GM12872 (cell line): ENCODE data around the gene EPC2.

ENCODE experiments used
- CTCF ChIP-seq: IDR thresholded peaks from 3 replicates; pipeline ENCODE4 v1.5.1; 2011; ENCODE audit warnings: low read depth, mild to moderate bottlenecking, low read length, moderate library complexity; ENCODE audit not compliant: insufficient read depth

The EPC2 gene

GRCh38 chr2:148643998-148644882, at the start of gene EPC2:
Gene EPC2, plus strand, starts transcription at chr2:148644751. Its CDS starts 267 bp downstream, at chr2:148645018.
- no peak for TF ChIP-seq CTCF

GRCh38 chr2:148596018-148596417, 48.5 kb upstream of the EPC2 start:
- TF ChIP-seq CTCF = no peak

- TF ChIP-seq CTCF = no peak
Measured at GRCh38 chr2:148599109-148599991, 45.2 kb upstream of the EPC2 start.

- no peak for TF ChIP-seq CTCF
Measured at GRCh38 chr2:148602885-148603561, 41.5 kb upstream of the EPC2 start.

- no peak for TF ChIP-seq CTCF
Measured at GRCh38 chr2:148603562-148603920, 41.0 kb upstream of the EPC2 start.

GRCh38 chr2:148604927-148605326, 39.6 kb upstream of the EPC2 start:
- TF ChIP-seq CTCF = no peak

- TF ChIP-seq CTCF = no peak
Measured at GRCh38 chr2:148607566-148607965, 37.0 kb upstream of the EPC2 start.
